Lower leg skin (tissue), 4 donors: ENCODE results near the gene PNO1. TPM values are rescaled to one million over a fixed set of nuclear protein-coding genes. Genes with fewer than 3 reads are reported as not detected.
"Not testable (repeated sequence)": the region's sequence is repeated elsewhere in the genome, so short reads cannot be mapped to it uniquely, and the experiment has no call there.

Source experiments
- DNase-seq, 2 donors: peaks; one replicate each; pipeline ENCODE4 v3.0.0-alpha.2; 2019; ENCODE audit warnings: low spot score in 2 of 2
- H3K4me3 ChIP-seq: fragments of 200-600 bp; sonication (generic); 2 replicates; pipeline ENCODE4 v1.5.1; 2017; ENCODE audit warnings: mild to moderate bottlenecking, low read depth; ENCODE audit not compliant: poor library complexity, severe bottlenecking
- CTCF ChIP-seq, 3 donors: fragments of 450-650 bp; IDR thresholded peaks; one replicate each; pipeline ENCODE4 v1.5.1; 2016; ENCODE audit warnings: antibody characterized with exemption in 3 of 3, mild to moderate bottlenecking in 3 of 3, moderate library complexity in 2 of 3
- POLR2A ChIP-seq, 2 donors: fragments of 450-650 bp; IDR thresholded peaks; one replicate each; pipeline ENCODE4 v1.6.1; 2016 to 2017; ENCODE audit warnings: antibody characterized with exemption in 2 of 2, mild to moderate bottlenecking in 1 of 2, moderate library complexity in 1 of 2
- WGBS, 2 donors: methylation state at CpG; one replicate each; pipeline ENCODE4 v1.1.5; 2018; 5-methylcytosine and 5-hydroxymethylcytosine counted together
- intact Hi-C: fragments of 100-400 bp; cut with DNase I; formaldehyde crosslinking; loops from one replicate; pipeline ENCODE4 v1.15.0; 2023; ENCODE audit warnings: low total_unique reads
- total RNA-seq, 4 donors: library from RNA; depleted of rRNA; stranded (reverse); fragments of >200 nt; gene quantifications; one replicate each; pipeline ENCODE4 v1.1.0, GENCODE V29; 2016

PNO1 gene
- total RNA-seq, 4 donors from 2014 or later, result 7.8 to 18.5 (median 13.8) TPM

- no peak overlapping the region for H3K4me3 ChIP-seq
- DNase-seq, result no peak
- TF ChIP-seq POLR2A (IDR thresholded peaks at IDR 0.05), result no peak
- TF ChIP-seq CTCF (IDR thresholded peaks at IDR 0.05), result no peak
- intact Hi-C loops, result no loop called here
- WGBS, 2 donors, result 41 to 44% methylated on average over 2 of the region's 2 CpGs
These were observed 14.8 kb downstream of the PNO1 start for GRCh38 chr2:68172521-68172920.

- 78 to 79% methylated on average over 8 of the region's 8 CpGs for WGBS, 2 donors
- intact Hi-C loops, result no loop called here
- no peak overlapping the region for H3K4me3 ChIP-seq
- TF ChIP-seq POLR2A (IDR thresholded peaks at IDR 0.05), result no peak
- no peak for TF ChIP-seq CTCF (IDR thresholded peaks at IDR 0.05)
- no peak for DNase-seq
These were observed 15.5 kb downstream of the PNO1 start for GRCh38 chr2:68172990-68173700.

GRCh38 chr2:68175210-68175609 lies 17.5 kb downstream of the PNO1 start:
- WGBS, 2 donors, result 96% methylated on average over 4 of the region's 4 CpGs
- H3K4me3 ChIP-seq, DNase-seq, intact Hi-C loops: not testable (repeated sequence)

GRCh38 chr2:68176657-68177056 lies 19.0 kb downstream of the PNO1 start:
- H3K4me3 ChIP-seq, result no peak overlapping the region
- no peak for DNase-seq
- TF ChIP-seq POLR2A (IDR thresholded peaks at IDR 0.05) (no peak), CTCF (IDR thresholded peaks at IDR 0.05) (no peak)
- WGBS, 2 donors, result 73 to 77% methylated on average over 7 of the region's 7 CpGs
- intact Hi-C loops, result no loop called here

GRCh38 chr2:68177541-68177940 lies 19.9 kb downstream of the PNO1 start:
- DNase-seq, result no peak
- 41 to 59% methylated on average over 2 of the region's 2 CpGs for WGBS, 2 donors
- no peak overlapping the region for H3K4me3 ChIP-seq
- intact Hi-C loops, result no loop called here
- TF ChIP-seq POLR2A (IDR thresholded peaks at IDR 0.05), result no peak
- no peak for TF ChIP-seq CTCF (IDR thresholded peaks at IDR 0.05)

- TF ChIP-seq POLR2A (IDR thresholded peaks at IDR 0.05) (no peak), CTCF (IDR thresholded peaks at IDR 0.05) (no peak)
- WGBS, 2 donors, result 95 to 98% methylated on average over 3 of the region's 3 CpGs
- no peak for DNase-seq
- H3K4me3 ChIP-seq, result no peak overlapping the region
- intact Hi-C loops, result no loop called here
These were observed 20.7 kb downstream of the PNO1 start for GRCh38 chr2:68178432-68178831.
